ENCODE measurements around the gene PIEZO1.

GRCh38 chr16:88787579-88788314, 2.7 kb upstream of the PIEZO1 start:
- TF ChIP-seq CTCF (IDR thresholded peaks at IDR 0.05): no peak
- no peak for TF ChIP-seq POLR2A (IDR thresholded peaks at IDR 0.05)

Measured in heart left ventricle (tissue), 13 donors.